Measurements from ENCODE around the gene PTPRG. TPM values are rescaled to one million over a fixed set of nuclear protein-coding genes. Genes with fewer than 3 reads are reported as not detected.

The PTPRG gene
- total and polyA plus RNA-seq, 10 of the 15 experiments (the other 5 are each of a cell fraction or from before 2014, with no cell fraction given): 0.29 to 20.7 (median 1.4) TPM

GRCh38 chr3:62252438-62253157 is 691.2 kb downstream of the PTPRG start:
- Histone ChIP-seq H3K4me1 (ENCODE audit: control insufficient read depth, insufficient read depth, low read length) (no peaks in the 10 kb centered on the region), H3K4me3 (no peak overlapping the region), H2AFZ (ENCODE audit: control insufficient read depth, low read depth, low read length) (no peak overlapping the region), H3K79me2 (ENCODE audit: control insufficient read depth, insufficient read depth, low read length) (no peaks in the 10 kb centered on the region), H3K36me3 (ENCODE audit: control insufficient read depth in 2 of 2, insufficient read depth in 2 of 2, low read length in 1 of 2) (no peaks in the 10 kb centered on the region), H4K20me1 (ENCODE audit: control insufficient read depth, insufficient read depth) (no peaks in the 10 kb centered on the region), H3K27ac (ENCODE audit: control insufficient read depth, insufficient read depth) (no peak overlapping the region), H3K9ac (ENCODE audit: control insufficient read depth, insufficient read depth, low read length) (no peak overlapping the region), H3K4me2 (ENCODE audit: control insufficient read depth, insufficient read depth) (no peak overlapping the region), H3K27me3 (replicated peaks in 1 of 2; ENCODE audit: control insufficient read depth in 2 of 2, insufficient read depth in 2 of 2, low read length in 1 of 2) (no peaks in the 10 kb centered on the region; a peak in 1 of 4 replicates), H3K9me3 (replicated peaks; ENCODE audit: control insufficient read depth, insufficient read depth, low read length) (no peaks in the 10 kb centered on the region)
- BruUV-seq (replicated peaks): no TSS peak
- SMC1A ChIA-PET (ENCODE audit: uncharacterized antibody, unreplicated experiment): interaction anchor here (0.6 to 4.7 kb wide), 6 partner anchors 9 to 1583 kb away, joined by 3 to 18 read pairs (median 4); no protein-coding TSS in a partner anchor
- DNase-seq (ENCODE audit: low read depth, low spot score) (no peak), ATAC-seq (no peak; the same call in 2 of the 3 replicates), FAIRE-seq (no peak)
- POLR2A ChIA-PET: interaction anchor here (1.6 kb wide), 1 partner anchor 15 kb away, joined by 3 read pairs; no protein-coding TSS in a partner anchor
- WGBS (ENCODE audit: insufficient coverage, insufficient replicate concordance, low lambda C conversion rate, missing lambda C conversion rate): 13% methylated on average over 2 of the region's 2 CpGs
- intact Hi-C loops (cut with micrococcal nuclease; ENCODE audit: unreplicated experiment): no loop called here
- CTCF ChIA-PET: interaction anchor here (0.7 to 1.1 kb wide), 2 partner anchors 14 to 52 kb away, joined by 3 read pairs; no protein-coding TSS in a partner anchor
- in situ Hi-C loops (cut with MboI): no loop called here
- RAD21 ChIA-PET (ENCODE audit: unreplicated experiment): interaction anchor here (0.6 kb wide), 1 partner anchor 12 kb away, joined by 3 read pairs; no protein-coding TSS in a partner anchor
- TF ChIP-seq RCOR1 (conservative IDR thresholded peaks at IDR 0.05; ENCODE audit: low read depth, low read length) (no peak), FOXK2 (IDR thresholded peaks at IDR 0.05) (no peak), RBBP5 (conservative IDR thresholded peaks at IDR 0.05) (no peak), RELA (IDR thresholded peaks at IDR 0.05; ENCODE audit: borderline replicate concordance, partially characterized antibody) (no peak), CUX1 (IDR thresholded peaks at IDR 0.05; ENCODE audit: insufficient replicate concordance, low read depth, low read length) (no peak)
- TF ChIP-seq, protein P1, sequence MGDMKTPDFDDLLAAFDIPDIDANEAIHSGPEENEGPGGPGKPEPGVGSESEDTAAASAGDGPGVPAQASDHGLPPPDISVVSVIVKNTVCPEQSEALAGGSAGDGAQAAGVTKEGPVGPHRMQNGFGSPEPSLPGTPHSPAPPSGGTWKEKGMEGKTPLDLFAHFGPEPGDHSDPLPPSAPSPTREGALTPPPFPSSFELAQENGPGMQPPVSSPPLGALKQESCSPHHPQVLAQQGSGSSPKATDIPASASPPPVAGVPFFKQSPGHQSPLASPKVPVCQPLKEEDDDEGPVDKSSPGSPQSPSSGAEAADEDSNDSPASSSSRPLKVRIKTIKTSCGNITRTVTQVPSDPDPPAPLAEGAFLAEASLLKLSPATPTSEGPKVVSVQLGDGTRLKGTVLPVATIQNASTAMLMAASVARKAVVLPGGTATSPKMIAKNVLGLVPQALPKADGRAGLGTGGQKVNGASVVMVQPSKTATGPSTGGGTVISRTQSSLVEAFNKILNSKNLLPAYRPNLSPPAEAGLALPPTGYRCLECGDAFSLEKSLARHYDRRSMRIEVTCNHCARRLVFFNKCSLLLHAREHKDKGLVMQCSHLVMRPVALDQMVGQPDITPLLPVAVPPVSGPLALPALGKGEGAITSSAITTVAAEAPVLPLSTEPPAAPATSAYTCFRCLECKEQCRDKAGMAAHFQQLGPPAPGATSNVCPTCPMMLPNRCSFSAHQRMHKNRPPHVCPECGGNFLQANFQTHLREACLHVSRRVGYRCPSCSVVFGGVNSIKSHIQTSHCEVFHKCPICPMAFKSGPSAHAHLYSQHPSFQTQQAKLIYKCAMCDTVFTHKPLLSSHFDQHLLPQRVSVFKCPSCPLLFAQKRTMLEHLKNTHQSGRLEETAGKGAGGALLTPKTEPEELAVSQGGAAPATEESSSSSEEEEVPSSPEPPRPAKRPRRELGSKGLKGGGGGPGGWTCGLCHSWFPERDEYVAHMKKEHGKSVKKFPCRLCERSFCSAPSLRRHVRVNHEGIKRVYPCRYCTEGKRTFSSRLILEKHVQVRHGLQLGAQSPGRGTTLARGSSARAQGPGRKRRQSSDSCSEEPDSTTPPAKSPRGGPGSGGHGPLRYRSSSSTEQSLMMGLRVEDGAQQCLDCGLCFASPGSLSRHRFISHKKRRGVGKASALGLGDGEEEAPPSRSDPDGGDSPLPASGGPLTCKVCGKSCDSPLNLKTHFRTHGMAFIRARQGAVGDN (IDR thresholded peaks at IDR 0.05): no peak
